Naive B cell (primary cell): Measurements from ENCODE around the gene ZCCHC7. TPM values are rescaled to one million over a fixed set of nuclear protein-coding genes. Genes with fewer than 3 reads are reported as not detected.

Source experiments
- ATAC-seq, 2 donors: fragments of 150-1000 bp; cut with Tn5 transposase; 2 replicates each; pipeline ENCODE4 v1.10.0; 2021; ENCODE audit warnings: low read depth in 2 of 2, mild to moderate bottlenecking in 2 of 2, moderate library complexity in 2 of 2
- DNase-seq: peaks from one replicate; pipeline ENCODE4 v3.0.0; 2022
- H3K27ac Mint-ChIP-seq, 6 donors: one replicate each; pipeline ENCODE4 v1.8.0; 2020 to 2022; ENCODE audit warnings: mild to moderate bottlenecking in 6 of 6, mixed read lengths in 6 of 6, moderate library complexity in 5 of 6, inconsistent platforms in 2 of 6
- H3K27me3 Mint-ChIP-seq, 3 donors: one replicate each; pipeline ENCODE4 v1.8.0; 2021 to 2022; ENCODE audit warnings: mixed read lengths in 3 of 3, mild to moderate bottlenecking in 1 of 3
- H3K36me3 Mint-ChIP-seq, 2 donors: one replicate each; pipeline ENCODE4 v1.8.0; 2020 to 2022; ENCODE audit warnings: mixed read lengths in 2 of 2, inconsistent platforms in 1 of 2, mild to moderate bottlenecking in 1 of 2
- H3K4me1 Mint-ChIP-seq, 3 donors: one replicate each; pipeline ENCODE4 v1.8.0; 2020 to 2022; ENCODE audit warnings: mixed read lengths in 3 of 3, inconsistent platforms in 1 of 3, mild to moderate bottlenecking in 1 of 3, moderate library complexity in 1 of 3
- H3K4me3 Mint-ChIP-seq, 8 donors: one replicate each; pipeline ENCODE4 v1.8.0; 2020 to 2022; ENCODE audit warnings: mild to moderate bottlenecking in 8 of 8, mixed read lengths in 8 of 8, moderate library complexity in 8 of 8, inconsistent platforms in 2 of 8
- H3K9me3 Mint-ChIP-seq, 7 donors: one replicate each; pipeline ENCODE4 v1.8.0; 2020 to 2022; ENCODE audit warnings: mixed read lengths in 7 of 7, mild to moderate bottlenecking in 5 of 7, inconsistent platforms in 2 of 7, moderate library complexity in 1 of 7
- polyA plus RNA-seq, 6 donors: library from polyadenylated mRNA; unstranded; fragments of 300-500 nt; fragmentation: Illumina TruSeq; gene quantifications; one replicate each; pipeline ENCODE4 v1.2.3, GENCODE V29; 2021; ENCODE audit warnings: low read depth in 6 of 6

ZCCHC7 gene
- polyA plus RNA-seq, 6 donors from 2014 or later = 156 to 214 (median 187) TPM

GRCh38 chr9:37373621-37374020 lies 253.2 kb downstream of the ZCCHC7 start:
- ATAC-seq (no peak), DNase-seq (no peak)
- no peaks in the 10 kb centered on the region for H3K27me3 Mint-ChIP-seq
- H3K9me3 Mint-ChIP-seq = peaks cover 0 to 3% (median 0%) of the 10 kb centered on the region in 7 donors
- peak overlapping the region; percentile 72 to 100 (median 97) for H3K27ac Mint-ChIP-seq
- peaks cover 85 to 94% (median 88%) of the 10 kb centered on the region in 3 donors for H3K4me1 Mint-ChIP-seq
- peak overlapping the region in 6 of 8 donors; percentile 7 to 91 (median 50) for H3K4me3 Mint-ChIP-seq
- H3K36me3 Mint-ChIP-seq = peaks cover 0 to 8% of the 10 kb centered on the region in 2 donors

DNA sequence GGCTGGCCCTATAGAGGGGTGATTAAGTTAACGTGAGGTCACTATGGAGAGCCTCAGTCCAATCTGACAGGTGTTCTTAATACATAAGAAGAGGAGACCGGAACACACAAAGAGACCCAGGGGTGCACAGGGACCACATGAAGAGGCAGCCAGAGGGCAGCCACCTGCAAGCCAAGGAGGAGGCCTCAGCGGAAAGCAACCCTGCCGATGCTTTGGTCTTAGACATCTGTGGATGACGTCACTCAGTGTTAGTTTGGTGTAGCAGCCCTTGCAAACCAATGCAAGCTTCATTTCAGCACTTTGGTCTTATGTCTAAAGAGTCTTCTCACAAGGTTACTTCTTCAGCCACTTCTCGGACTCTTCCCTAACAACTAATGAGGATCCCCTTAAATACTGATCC lies 254.5 kb downstream of the ZCCHC7 start:
- Mint-ChIP-seq H3K9me3 (no peaks in the 10 kb centered on the region), H3K36me3 (peaks cover 0 to 8% of the 10 kb centered on the region in 2 donors), H3K4me3 (peak overlapping the region in 7 of 8 donors; percentile 41 to 80 (median 48)), H3K27ac (peak overlapping the region; percentile 95 to 100 (median 98)), H3K27me3 (no peaks in the 10 kb centered on the region), H3K4me1 (peaks cover 83 to 91% (median 88%) of the 10 kb centered on the region in 3 donors)
- ATAC-seq = peak; percentile 76
- DNase-seq = peak; percentile 89

- Mint-ChIP-seq H3K27ac (peak overlapping the region; percentile 95 to 100 (median 98)), H3K36me3 (peaks cover 5 to 8% of the 10 kb centered on the region in 2 donors), H3K9me3 (no peaks in the 10 kb centered on the region), H3K27me3 (no peaks in the 10 kb centered on the region), H3K4me3 (peak overlapping the region; percentile 6 to 89 (median 64)), H3K4me1 (peaks cover 82 to 91% (median 85%) of the 10 kb centered on the region in 3 donors)
- DNase-seq (peak; percentile 57), ATAC-seq (peak; percentile 38 to 41)
Measured at GRCh38 chr9:37377688-37378612, 257.6 kb downstream of the ZCCHC7 start.

DNA sequence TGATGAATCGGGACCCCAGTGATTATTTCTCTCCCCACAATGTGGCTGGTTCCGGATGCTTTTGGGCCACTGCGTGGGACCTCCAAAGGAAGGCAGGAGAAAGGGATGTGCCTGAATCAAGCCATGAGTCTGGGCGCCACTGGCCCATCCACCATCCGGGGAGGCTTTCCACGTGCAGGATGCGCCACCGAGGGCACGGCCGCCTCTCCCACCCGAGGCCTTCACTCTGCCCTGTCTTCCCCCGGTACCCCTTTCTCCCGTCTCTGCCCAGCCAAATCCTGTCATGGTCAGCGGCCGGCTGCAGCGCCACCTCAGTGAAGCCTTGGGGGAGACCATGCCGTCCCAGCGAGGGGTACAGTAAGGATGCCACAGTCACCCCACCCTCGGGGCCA lies 258.2 kb downstream of the ZCCHC7 start:
- Mint-ChIP-seq H3K27ac (peak overlapping the region; percentile 95 to 100 (median 98)), H3K4me1 (peaks cover 78 to 91% (median 84%) of the 10 kb centered on the region in 3 donors), H3K9me3 (no peaks in the 10 kb centered on the region), H3K36me3 (peaks cover 5 to 8% of the 10 kb centered on the region in 2 donors), H3K4me3 (peak overlapping the region in 6 of 8 donors; percentile 19 to 89 (median 66)), H3K27me3 (no peaks in the 10 kb centered on the region)
- ATAC-seq = no peak
- DNase-seq = no peak

GRCh38 chr9:37379835-37380234 lies 259.5 kb downstream of the ZCCHC7 start:
- peaks cover 5 to 8% of the 10 kb centered on the region in 2 donors for H3K36me3 Mint-ChIP-seq
- peak overlapping the region; percentile 78 to 97 (median 92) for H3K27ac Mint-ChIP-seq
- ATAC-seq (no peak), DNase-seq (no peak)
- H3K9me3 Mint-ChIP-seq = peaks cover 0 to 2% (median 0%) of the 10 kb centered on the region in 7 donors
- no peaks in the 10 kb centered on the region for H3K27me3 Mint-ChIP-seq
- H3K4me3 Mint-ChIP-seq = peak overlapping the region in 4 of 8 donors; percentile 54 to 65 (median 58)
- peaks cover 77 to 91% (median 82%) of the 10 kb centered on the region in 3 donors for H3K4me1 Mint-ChIP-seq

DNA sequence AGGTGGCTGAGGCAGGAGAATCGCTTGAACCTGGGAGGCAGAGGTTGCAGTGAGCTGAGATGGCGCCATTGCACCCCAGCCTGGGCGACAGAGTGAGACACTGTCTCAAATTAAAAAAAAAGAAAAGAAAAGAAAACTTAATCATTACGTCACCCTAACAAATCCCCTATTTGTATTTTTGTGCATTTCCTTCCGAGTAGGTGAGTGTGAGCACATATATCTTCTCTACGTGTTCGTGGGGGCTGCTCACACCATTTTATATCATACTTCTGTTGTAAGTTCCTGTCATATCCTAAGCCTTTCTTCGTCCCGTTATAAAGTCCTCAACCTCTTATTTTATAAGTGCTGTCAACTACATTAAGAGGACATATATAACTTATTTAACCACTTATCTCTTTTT lies 260.2 kb downstream of the ZCCHC7 start:
- DNase-seq = no peak
- ATAC-seq = no peak
- peak overlapping the region in 5 of 8 donors; percentile 9 to 76 (median 54) for H3K4me3 Mint-ChIP-seq
- H3K27me3 Mint-ChIP-seq = no peaks in the 10 kb centered on the region
- peaks cover 5 to 8% of the 10 kb centered on the region in 2 donors for H3K36me3 Mint-ChIP-seq
- peak overlapping the region; percentile 25 to 98 (median 93) for H3K27ac Mint-ChIP-seq
- H3K9me3 Mint-ChIP-seq = peaks cover 0 to 2% (median 0%) of the 10 kb centered on the region in 7 donors
- peaks cover 73 to 91% (median 78%) of the 10 kb centered on the region in 3 donors for H3K4me1 Mint-ChIP-seq

DNA sequence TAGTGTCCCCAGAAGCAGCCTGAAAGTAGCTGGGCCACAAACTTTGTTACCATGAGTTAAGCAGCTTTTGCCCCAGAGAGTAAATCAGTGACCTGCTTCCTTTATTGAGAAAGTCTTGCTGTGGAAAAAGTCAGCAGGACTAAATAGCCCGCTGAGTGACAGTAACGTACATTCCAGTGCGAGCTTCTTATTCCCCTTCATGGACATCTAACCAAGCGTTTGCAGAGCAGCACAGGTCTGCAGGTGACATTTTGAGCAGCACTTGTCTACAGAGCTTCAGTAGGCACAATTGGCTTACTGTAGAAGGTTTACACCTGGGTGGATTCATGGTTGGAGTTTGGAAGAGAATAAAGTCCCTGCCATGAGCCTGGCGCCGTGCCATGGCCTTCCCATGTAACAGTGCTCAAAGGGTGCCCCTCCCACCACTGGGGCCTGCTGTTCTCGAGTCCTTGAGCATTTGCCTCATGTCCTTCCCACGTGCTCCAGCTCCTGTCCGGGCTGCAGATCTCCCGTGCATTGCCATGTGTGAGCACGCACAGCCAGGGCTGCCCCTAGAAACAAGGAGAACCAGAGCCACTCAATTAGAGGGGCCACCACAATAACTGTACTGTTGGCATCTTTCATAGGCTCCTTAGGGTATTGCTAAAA lies 260.8 kb downstream of the ZCCHC7 start:
- H3K4me1 Mint-ChIP-seq = peaks cover 75 to 94% (median 82%) of the 10 kb centered on the region in 3 donors
- peak overlapping the region in 7 of 8 donors; percentile 22 to 89 (median 72) for H3K4me3 Mint-ChIP-seq
- peaks cover 0 to 2% (median 0%) of the 10 kb centered on the region in 7 donors for H3K9me3 Mint-ChIP-seq
- H3K27ac Mint-ChIP-seq = peak overlapping the region; percentile 89 to 98 (median 93)
- DNase-seq (no peak), ATAC-seq (no peak)
- H3K36me3 Mint-ChIP-seq = peaks cover 5 to 8% of the 10 kb centered on the region in 2 donors
- H3K27me3 Mint-ChIP-seq = no peaks in the 10 kb centered on the region

- H3K36me3 Mint-ChIP-seq = peaks cover 0 to 5% of the 10 kb centered on the region in 2 donors
- peak overlapping the region; percentile 89 to 99 (median 96) for H3K27ac Mint-ChIP-seq
- ATAC-seq (peak; percentile 43 to 58), DNase-seq (peak; percentile 63)
- no peaks in the 10 kb centered on the region for H3K27me3 Mint-ChIP-seq
- H3K9me3 Mint-ChIP-seq = peaks cover 0 to 2% (median 0%) of the 10 kb centered on the region in 7 donors
- peaks cover 65 to 92% (median 80%) of the 10 kb centered on the region in 3 donors for H3K4me1 Mint-ChIP-seq
- peak overlapping the region; percentile 32 to 91 (median 80) for H3K4me3 Mint-ChIP-seq
Measured at GRCh38 chr9:37382161-37382981, 262.0 kb downstream of the ZCCHC7 start.

DNA sequence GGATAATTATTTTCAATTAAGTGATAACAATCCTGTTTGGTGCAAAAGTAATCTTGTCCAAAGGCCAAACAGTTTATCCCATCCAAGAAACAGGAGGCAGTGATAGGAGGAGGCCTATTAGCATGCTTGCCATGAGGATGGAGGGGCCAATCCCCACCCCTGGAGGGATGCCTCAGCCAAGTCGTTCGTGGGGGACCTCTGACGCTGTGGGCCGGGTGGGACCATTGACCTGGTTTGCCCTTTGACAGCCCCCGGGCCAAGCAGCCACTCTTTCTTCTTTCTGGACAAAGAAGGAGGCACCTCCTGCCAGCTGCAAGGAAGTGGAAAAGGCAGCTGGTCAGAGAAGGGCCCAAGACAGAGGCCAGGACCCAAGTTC lies 262.6 kb downstream of the ZCCHC7 start:
- Mint-ChIP-seq H3K4me1 (peaks cover 65 to 92% (median 80%) of the 10 kb centered on the region in 3 donors), H3K9me3 (peaks cover 0 to 2% (median 0%) of the 10 kb centered on the region in 7 donors), H3K36me3 (peaks cover 0 to 5% of the 10 kb centered on the region in 2 donors), H3K4me3 (peak overlapping the region; percentile 32 to 91 (median 80)), H3K27ac (peak overlapping the region; percentile 89 to 99 (median 96)), H3K27me3 (no peaks in the 10 kb centered on the region)
- DNase-seq (no peak), ATAC-seq (peak in 1 of 2 donors; percentile 13)

DNA sequence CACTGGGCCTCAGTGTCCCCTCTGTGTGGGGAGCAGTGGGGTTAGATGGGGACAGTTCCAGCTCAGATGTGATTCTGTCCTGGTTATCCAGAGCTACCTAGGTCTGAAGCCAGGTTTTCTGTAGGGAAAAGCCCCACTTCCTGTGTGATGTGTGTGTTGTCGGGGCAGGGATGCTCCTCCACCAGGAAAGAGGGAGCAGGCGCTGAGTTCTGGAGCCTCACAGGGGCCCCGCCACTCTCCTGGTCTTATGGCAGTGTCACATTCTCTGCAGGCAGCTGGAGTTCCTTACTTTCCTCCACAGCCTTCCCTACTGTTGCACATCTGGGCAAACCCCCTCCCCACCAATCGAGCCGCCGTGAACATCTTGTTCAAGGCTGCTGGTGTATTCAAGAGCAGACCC lies 263.0 kb downstream of the ZCCHC7 start:
- Mint-ChIP-seq H3K27me3 (no peaks in the 10 kb centered on the region), H3K4me3 (peak overlapping the region in 7 of 8 donors; percentile 26 to 91 (median 72)), H3K4me1 (peaks cover 61 to 91% (median 80%) of the 10 kb centered on the region in 3 donors), H3K36me3 (peaks cover 0 to 5% of the 10 kb centered on the region in 2 donors), H3K9me3 (peaks cover 0 to 2% (median 0%) of the 10 kb centered on the region in 7 donors), H3K27ac (peak overlapping the region; percentile 60 to 99 (median 96))
- no peak for ATAC-seq
- no peak for DNase-seq

GRCh38 chr9:37383876-37384746 lies 263.7 kb downstream of the ZCCHC7 start:
- DNase-seq (no peak), ATAC-seq (no peak)
- Mint-ChIP-seq H3K27ac (peak overlapping the region; percentile 87 to 99 (median 96)), H3K36me3 (peaks cover 0 to 5% of the 10 kb centered on the region in 2 donors), H3K4me1 (peaks cover 55 to 91% (median 81%) of the 10 kb centered on the region in 3 donors), H3K4me3 (peak overlapping the region in 7 of 8 donors; percentile 26 to 89 (median 72)), H3K9me3 (peaks cover 0 to 2% (median 0%) of the 10 kb centered on the region in 7 donors), H3K27me3 (no peaks in the 10 kb centered on the region)
